Trophoblast cell (in vitro differentiated cells and primary cell): ENCODE data around the gene BCLAF3.

Experiments used
- DNase-seq, 2 donors: peaks; one replicate each; pipeline ENCODE4 v3.0.0-alpha.2; 2016
- H2AFZ ChIP-seq: 2 replicates; pipeline ENCODE4 v1.6.1; 2013; ENCODE audit warnings: low read length, moderate library complexity, mild to moderate bottlenecking; ENCODE audit not compliant: insufficient read depth, poor library complexity
- H2AK5ac ChIP-seq: 2 replicates; pipeline ENCODE4 v1.6.1; 2013; ENCODE audit warnings: mild to moderate bottlenecking, low read length
- H2BK120ac ChIP-seq: 2 replicates; pipeline ENCODE4 v1.6.1; 2013; ENCODE audit warnings: low read length, mild to moderate bottlenecking, moderate library complexity; ENCODE audit not compliant: insufficient read depth, poor library complexity
- H2BK12ac ChIP-seq: 2 replicates; pipeline ENCODE4 v1.6.1; 2013; ENCODE audit warnings: mild to moderate bottlenecking, low read length, moderate library complexity
- H2BK5ac ChIP-seq: 2 replicates; pipeline ENCODE4 v1.6.1; 2013; ENCODE audit warnings: low read length, low read depth, moderate library complexity, mild to moderate bottlenecking; ENCODE audit not compliant: poor library complexity
- H3K14ac ChIP-seq: 2 replicates; pipeline ENCODE4 v1.6.1; 2013; ENCODE audit warnings: mild to moderate bottlenecking, low read length
- H3K18ac ChIP-seq: 2 replicates; pipeline ENCODE4 v1.6.1; 2013; ENCODE audit warnings: mild to moderate bottlenecking, low read length
- H3K23ac ChIP-seq: 2 replicates; pipeline ENCODE4 v1.6.1; 2013; ENCODE audit warnings: low read length
- H3K27ac ChIP-seq: 2 replicates; pipeline ENCODE4 v1.5.1; 2013; ENCODE audit warnings: low read depth, mild to moderate bottlenecking, inconsistent platforms, low read length, moderate library complexity
- H3K27me3 ChIP-seq: 2 replicates; pipeline ENCODE4 v1.6.1; 2013; ENCODE audit warnings: inconsistent platforms, mild to moderate bottlenecking, low read length, moderate library complexity; ENCODE audit not compliant: insufficient read depth
- H3K36me3 ChIP-seq, 2 experiments: 1 replicate in 1 of 2; 2 replicates in 1 of 2; pipeline ENCODE4 v1.6.1; 2013; ENCODE audit warnings: low read length in 2 of 2, mild to moderate bottlenecking in 2 of 2, moderate library complexity in 1 of 2; ENCODE audit not compliant: insufficient read depth in 2 of 2, control insufficient read depth in 1 of 2
- H3K4ac ChIP-seq: 2 replicates; pipeline ENCODE4 v1.6.1; 2013; ENCODE audit warnings: low read depth, mild to moderate bottlenecking, low read length, moderate library complexity
- H3K4me1 ChIP-seq, 2 experiments: 1 replicate in 1 of 2; 2 replicates in 1 of 2; pipeline ENCODE4 v1.6.1; 2013; ENCODE audit warnings: low read length in 2 of 2, mild to moderate bottlenecking in 2 of 2, moderate library complexity in 1 of 2; ENCODE audit not compliant: insufficient read depth in 2 of 2, control insufficient read depth in 1 of 2
- H3K4me2 ChIP-seq: 2 replicates; pipeline ENCODE4 v1.6.1; 2013; ENCODE audit warnings: inconsistent platforms, mild to moderate bottlenecking, low read length, moderate library complexity
- H3K4me3 ChIP-seq: 2 replicates; pipeline ENCODE4 v1.5.1; 2013; ENCODE audit warnings: mild to moderate bottlenecking, low read depth, low read length, inconsistent platforms
- H3K79me1 ChIP-seq: one replicate; pipeline ENCODE4 v1.6.1; 2013; ENCODE audit warnings: low read length
- H3K79me2 ChIP-seq: 2 replicates; pipeline ENCODE4 v1.6.1; 2013; ENCODE audit warnings: low read length, mild to moderate bottlenecking; ENCODE audit not compliant: control insufficient read depth, insufficient read depth, poor library complexity
- H3K9ac ChIP-seq: 2 replicates; pipeline ENCODE4 v1.6.1; 2013; ENCODE audit warnings: mild to moderate bottlenecking, low read length
- H3K9me3 ChIP-seq: 2 replicates; pipeline ENCODE4 v1.6.1; 2013; ENCODE audit warnings: low read depth, mild to moderate bottlenecking, control low read depth, inconsistent platforms, low read length; ENCODE audit not compliant: insufficient read depth
- H4K12ac ChIP-seq: 2 replicates; pipeline ENCODE4 v1.6.1; 2013; ENCODE audit warnings: low read depth, mild to moderate bottlenecking, low read length, moderate library complexity
- H4K8ac ChIP-seq: 2 replicates; pipeline ENCODE4 v1.6.1; 2013; ENCODE audit warnings: low read depth, mild to moderate bottlenecking, low read length, moderate library complexity
- H4K91ac ChIP-seq: one replicate; pipeline ENCODE4 v1.6.1; 2013; ENCODE audit warnings: low read depth, mild to moderate bottlenecking, low read length, moderate library complexity
- WGBS: extraction: QIAGEN DNeasy Blood & Tissue Kit; methylation state at CpG from one replicate; pipeline ENCODE4 v1.1.7; 2013; ENCODE audit warnings: missing lambda C conversion rate; ENCODE audit not compliant: insufficient read length, insufficient coverage; ENCODE audit errors: extremely low coverage; 5-methylcytosine and 5-hydroxymethylcytosine counted together

BCLAF3 gene

DNA sequence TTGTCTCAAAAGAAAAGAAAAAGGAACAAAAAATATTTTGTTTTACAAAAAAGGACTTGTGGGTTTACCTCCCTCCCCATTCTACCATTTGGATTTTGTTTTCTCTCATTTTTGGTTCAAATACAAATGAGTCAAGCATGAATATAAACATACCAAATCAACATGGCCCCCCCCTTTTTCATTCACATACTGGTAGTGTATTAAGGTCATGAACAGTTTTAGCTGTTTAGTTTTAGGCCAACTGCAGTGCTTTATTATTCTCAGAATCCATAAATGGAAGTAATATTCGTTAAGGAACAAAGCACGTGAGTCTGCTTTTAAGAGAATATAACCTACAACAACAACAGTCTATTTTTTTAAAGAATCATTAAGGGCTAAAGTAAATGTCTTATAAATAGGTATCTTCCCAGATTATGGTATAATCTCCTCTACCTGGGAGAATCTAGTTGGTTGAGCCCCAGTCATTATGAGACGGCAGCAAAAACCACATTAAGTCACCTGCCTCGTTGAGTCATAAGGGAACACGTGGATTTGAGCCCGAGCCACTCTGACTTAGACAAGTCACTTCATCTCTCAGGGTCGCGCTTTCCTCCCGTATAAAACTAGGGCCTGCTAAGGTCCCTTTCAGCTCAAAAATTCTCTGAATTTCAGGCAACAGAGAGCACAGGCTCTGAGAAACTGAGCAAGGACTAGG lies 26.7 kb downstream of the BCLAF3 start:
- no peak overlapping the region for H3K4ac ChIP-seq
- no peak overlapping the region for H2BK5ac ChIP-seq
- no peaks in the 10 kb centered on the region for H3K79me2 ChIP-seq
- H3K9ac ChIP-seq = no peak overlapping the region
- H2AK5ac ChIP-seq = no peak overlapping the region
- no peaks in the 10 kb centered on the region for H3K9me3 ChIP-seq
- H3K14ac ChIP-seq = no peak overlapping the region
- no peak overlapping the region for H4K8ac ChIP-seq
- H3K27ac ChIP-seq = no peak overlapping the region
- H2BK12ac ChIP-seq = no peak overlapping the region
- no CpG with 5 or more reads among the region's 9 CpGs for WGBS
- H3K79me1 ChIP-seq = no peaks in the 10 kb centered on the region
- H2BK120ac ChIP-seq = no peak overlapping the region
- no peak overlapping the region for H2AFZ ChIP-seq
- H3K23ac ChIP-seq = no peak overlapping the region
- no peak for DNase-seq
- H3K4me2 ChIP-seq = no peak overlapping the region
- H3K4me3 ChIP-seq = no peak overlapping the region
- no peaks in the 10 kb centered on the region for H3K4me1 ChIP-seq
- H3K36me3 ChIP-seq = peaks cover 1 to 6% of the 10 kb centered on the region in 2 experiments
- no peak overlapping the region for H3K18ac ChIP-seq
- H4K12ac ChIP-seq = no peak overlapping the region
- H4K91ac ChIP-seq = no peak overlapping the region
- no peaks in the 10 kb centered on the region for H3K27me3 ChIP-seq

DNA sequence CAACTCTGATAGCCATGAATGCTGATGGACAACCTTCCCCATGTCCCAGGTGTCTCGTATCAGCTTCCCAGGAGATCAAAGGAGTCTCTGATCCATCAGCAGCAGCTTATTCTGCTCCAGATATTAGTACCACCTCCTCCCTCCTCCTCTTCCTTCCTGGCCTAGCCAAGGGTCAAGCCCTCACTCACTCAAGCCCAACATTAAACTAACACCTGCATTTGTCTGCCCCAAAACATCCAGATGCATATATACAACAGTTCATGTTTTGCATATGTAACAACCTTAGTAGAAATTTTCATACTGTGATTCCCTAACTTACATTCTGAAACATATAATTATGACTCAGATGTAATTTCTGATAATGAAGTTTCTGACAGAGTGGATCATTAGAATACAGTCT lies 29.9 kb downstream of the BCLAF3 start:
- Histone ChIP-seq H4K8ac (no peak overlapping the region), H3K4me2 (no peak overlapping the region), H2AK5ac (no peak overlapping the region), H3K79me1 (no peaks in the 10 kb centered on the region), H4K91ac (no peak overlapping the region), H3K14ac (no peak overlapping the region), H3K36me3 (peaks cover 1 to 5% of the 10 kb centered on the region in 2 experiments), H2BK120ac (no peak overlapping the region), H3K4me1 (no peaks in the 10 kb centered on the region), H3K79me2 (no peaks in the 10 kb centered on the region), H3K23ac (no peak overlapping the region), H2BK12ac (no peak overlapping the region), H3K9ac (no peak overlapping the region), H3K27ac (no peak overlapping the region), H3K4ac (no peak overlapping the region), H3K27me3 (no peaks in the 10 kb centered on the region), H3K4me3 (no peak overlapping the region), H3K9me3 (no peaks in the 10 kb centered on the region), H3K18ac (no peak overlapping the region), H4K12ac (no peak overlapping the region), H2BK5ac (no peak overlapping the region), H2AFZ (no peak overlapping the region)
- no CpG with 5 or more reads among the region's 1 CpG for WGBS
- DNase-seq = no peak

DNA sequence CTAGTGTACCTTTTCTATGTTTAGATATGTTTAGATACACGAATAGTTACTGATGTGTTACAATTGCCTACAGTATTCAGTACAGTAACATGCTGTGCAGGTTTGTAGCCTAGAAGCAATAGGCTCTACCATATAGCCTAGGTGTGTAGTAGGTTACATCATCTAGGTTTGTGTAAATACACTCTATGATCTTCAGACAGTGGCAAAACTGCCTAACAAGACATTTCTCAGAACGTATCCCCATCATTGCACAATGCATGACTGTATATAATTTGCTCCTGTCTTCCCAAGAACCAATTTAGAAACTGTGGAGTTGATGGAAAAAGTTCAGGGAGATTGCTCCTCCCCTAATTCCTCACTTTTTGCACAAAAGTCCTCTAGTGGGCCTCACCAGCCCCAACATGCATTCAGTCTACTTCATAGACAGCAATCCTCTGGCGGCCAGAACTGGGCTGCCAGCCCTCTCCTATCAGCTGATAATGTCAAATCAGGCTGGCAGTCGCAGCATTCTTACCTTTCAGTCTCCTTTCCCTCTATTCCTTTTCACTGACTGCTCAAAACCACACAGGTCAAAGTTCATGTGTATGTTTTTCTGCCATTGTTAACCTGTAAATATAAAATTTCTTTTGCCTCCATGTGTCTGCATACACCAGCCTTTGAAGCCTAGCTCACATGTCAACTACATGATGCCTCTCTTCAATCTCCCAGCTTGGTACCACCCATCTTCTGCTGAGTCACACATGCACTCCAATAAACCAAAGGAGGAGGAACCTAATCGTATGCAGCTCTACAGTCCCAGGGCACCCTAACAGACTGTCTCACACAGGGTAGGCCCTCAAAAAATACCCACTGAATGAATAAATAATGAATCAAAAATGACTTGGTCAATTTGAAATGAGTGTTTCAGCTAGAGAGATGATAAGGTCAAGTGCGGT lies 32.0 kb downstream of the BCLAF3 start:
- Histone ChIP-seq H3K27me3 (no peaks in the 10 kb centered on the region), H3K4me3 (no peak overlapping the region), H3K4ac (no peak overlapping the region), H3K36me3 (no peaks in the 10 kb centered on the region), H2AK5ac (no peak overlapping the region), H3K9me3 (no peaks in the 10 kb centered on the region), H3K79me2 (no peaks in the 10 kb centered on the region), H4K8ac (no peak overlapping the region), H2BK5ac (no peak overlapping the region), H2AFZ (no peak overlapping the region), H3K18ac (no peak overlapping the region), H3K4me2 (no peak overlapping the region), H3K79me1 (no peaks in the 10 kb centered on the region), H3K9ac (no peak overlapping the region), H2BK120ac (no peak overlapping the region), H2BK12ac (no peak overlapping the region), H4K91ac (no peak overlapping the region), H3K4me1 (no peaks in the 10 kb centered on the region), H3K23ac (no peak overlapping the region), H4K12ac (no peak overlapping the region), H3K14ac (no peak overlapping the region), H3K27ac (no peak overlapping the region)
- WGBS = no CpG with 5 or more reads among the region's 6 CpGs
- no peak for DNase-seq

DNA sequence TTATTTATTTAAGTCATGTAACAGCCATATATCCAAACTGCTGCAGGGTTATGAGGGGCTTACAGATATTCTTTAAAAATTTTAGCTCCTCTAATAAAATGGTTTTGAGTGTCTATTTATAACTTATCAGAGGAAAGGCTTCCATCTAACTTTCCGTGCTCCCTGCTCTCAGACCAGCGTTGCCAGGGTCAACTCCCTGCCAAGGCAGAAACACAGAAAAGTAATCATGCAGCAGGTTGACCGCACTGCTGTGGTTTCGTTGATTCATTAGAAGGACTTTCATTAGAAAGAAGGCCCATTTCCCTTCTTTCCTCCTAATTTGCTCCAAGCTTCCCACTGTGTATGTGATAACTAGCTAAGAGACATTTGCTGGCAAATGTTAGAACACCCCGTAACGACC lies 33.9 kb downstream of the BCLAF3 start:
- Histone ChIP-seq H4K8ac (no peak overlapping the region), H3K79me1 (no peaks in the 10 kb centered on the region), H3K4me1 (no peaks in the 10 kb centered on the region), H4K91ac (no peak overlapping the region), H2AFZ (no peak overlapping the region), H3K27me3 (no peaks in the 10 kb centered on the region), H3K23ac (no peak overlapping the region), H3K9ac (no peak overlapping the region), H3K4ac (no peak overlapping the region), H3K4me2 (no peak overlapping the region), H2BK12ac (no peak overlapping the region), H3K14ac (no peak overlapping the region), H3K27ac (no peak overlapping the region), H3K79me2 (no peaks in the 10 kb centered on the region), H2BK120ac (no peak overlapping the region), H3K9me3 (no peaks in the 10 kb centered on the region), H2AK5ac (no peak overlapping the region), H3K36me3 (peaks cover 0 to 1% of the 10 kb centered on the region in 2 experiments), H3K4me3 (no peak overlapping the region), H4K12ac (no peak overlapping the region), H3K18ac (no peak overlapping the region), H2BK5ac (no peak overlapping the region)
- DNase-seq = no peak
- WGBS = no CpG with 5 or more reads among the region's 6 CpGs
